ENCODE results near the gene DIS3L2. TPM values are rescaled to one million over a fixed set of nuclear protein-coding genes. Genes with fewer than 3 reads are reported as not detected.

The DIS3L2 gene
- polyA plus RNA-seq, 2 donors = 16.6 to 23.3 TPM

DNA sequence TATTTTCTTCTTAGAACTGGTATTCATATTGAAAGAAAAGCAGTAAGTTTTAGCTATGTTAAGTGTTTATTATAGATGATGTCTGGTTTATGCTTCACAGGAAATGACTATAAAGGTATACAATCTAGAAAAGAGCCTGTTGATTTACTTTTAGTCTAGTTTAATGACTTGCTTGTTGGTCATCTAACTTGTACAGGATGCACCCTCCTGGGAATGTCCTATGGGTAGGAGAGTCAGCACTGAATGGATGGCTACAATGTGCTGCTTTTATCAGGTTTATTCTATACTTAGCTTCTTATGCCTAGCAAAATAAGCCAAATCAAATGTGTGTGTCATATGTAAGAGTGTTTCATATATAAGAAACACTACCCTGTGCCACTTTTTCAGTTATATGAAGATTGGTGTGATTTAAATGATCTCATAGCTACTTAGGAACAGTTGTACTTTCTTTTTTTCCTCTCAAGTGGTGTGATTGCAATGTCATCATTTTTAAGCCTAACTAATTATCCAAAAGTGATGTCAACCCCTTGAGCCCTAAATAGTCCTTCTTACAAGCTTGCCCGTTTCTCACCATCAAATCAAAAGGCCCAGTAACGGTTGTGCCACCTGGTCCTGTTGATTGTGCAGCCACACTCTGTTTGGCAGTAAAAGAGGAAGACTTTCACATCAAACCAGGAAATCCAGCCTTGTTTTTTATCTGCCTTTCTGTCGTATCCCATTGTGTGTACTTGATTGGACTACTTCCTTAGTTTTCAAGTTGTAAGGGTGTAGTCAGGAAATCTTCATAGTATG is 176.0 kb downstream of the DIS3L2 start:
- 57 to 68% methylated on average over 3 of the region's 3 CpGs for WGBS, 2 donors
- H3K27ac ChIP-seq (ENCODE audit: low read depth in 2 of 2, low read length in 1 of 2) = no peak overlapping the region
- no peaks in the 10 kb centered on the region for H3K27me3 ChIP-seq (ENCODE audit: control insufficient read depth in 1 of 2, insufficient read depth in 2 of 2, low read length in 2 of 2)
- H3K4me1 ChIP-seq (ENCODE audit: control insufficient read depth in 2 of 2, insufficient read depth in 2 of 2, low read length in 1 of 2) = peaks cover 0 to 1% of the 10 kb centered on the region in 2 donors
- no peaks in the 10 kb centered on the region for H3K9me3 ChIP-seq (ENCODE audit: control insufficient read depth in 2 of 2, insufficient read depth in 1 of 2, low read depth in 1 of 2, low read length in 1 of 2)
- peaks cover under 1 to 2% of the 10 kb centered on the region in 2 donors for H3K36me3 ChIP-seq (ENCODE audit: control insufficient read depth in 2 of 2, insufficient read depth in 2 of 2, low read length in 1 of 2)
- no peak overlapping the region for H3K4me3 ChIP-seq (ENCODE audit: low read depth in 1 of 2, low read length in 2 of 2)

- H3K36me3 ChIP-seq (ENCODE audit: control insufficient read depth in 2 of 2, insufficient read depth in 2 of 2, low read length in 1 of 2) = no peaks in the 10 kb centered on the region
- no peaks in the 10 kb centered on the region for H3K4me1 ChIP-seq (ENCODE audit: control insufficient read depth in 2 of 2, insufficient read depth in 2 of 2, low read length in 1 of 2)
- no peak overlapping the region for H3K4me3 ChIP-seq (ENCODE audit: low read depth in 1 of 2, low read length in 2 of 2)
- no peaks in the 10 kb centered on the region for H3K27me3 ChIP-seq (ENCODE audit: control insufficient read depth in 1 of 2, insufficient read depth in 2 of 2, low read length in 2 of 2)
- WGBS, 2 donors = 94 to 95% methylated on average over 5 of the region's 5 CpGs
- H3K9me3 ChIP-seq (ENCODE audit: control insufficient read depth in 2 of 2, insufficient read depth in 1 of 2, low read depth in 1 of 2, low read length in 1 of 2) = no peaks in the 10 kb centered on the region
- H3K27ac ChIP-seq (ENCODE audit: low read depth in 2 of 2, low read length in 1 of 2) = no peak overlapping the region
Observed at GRCh38 chr2:232138441-232138840, 176.9 kb downstream of the DIS3L2 start.

DNA sequence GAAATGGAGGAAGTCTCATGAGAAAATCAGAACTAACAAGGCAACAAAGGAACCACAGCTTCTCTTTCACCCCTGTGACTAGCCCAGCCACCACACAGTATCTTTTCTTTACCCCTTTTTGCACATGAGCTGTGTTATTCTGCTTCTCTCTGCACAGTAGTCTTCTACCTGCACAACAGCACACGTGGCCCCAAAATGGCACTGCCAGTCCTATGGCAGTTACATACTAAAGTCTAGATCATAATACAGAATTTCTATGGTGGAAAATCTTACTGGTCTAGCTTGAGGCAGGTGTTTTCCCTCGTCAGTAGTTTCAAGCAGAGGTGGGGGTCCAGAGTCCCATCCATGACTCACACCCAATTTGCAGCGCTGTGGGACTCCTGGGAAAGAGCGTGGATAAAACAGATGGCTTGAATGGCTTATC is 177.7 kb downstream of the DIS3L2 start:
- 86 to 94% methylated on average over 4 of the region's 4 CpGs for WGBS, 2 donors
- Histone ChIP-seq H3K27ac (ENCODE audit: low read depth in 2 of 2, low read length in 1 of 2) (no peak overlapping the region), H3K36me3 (ENCODE audit: control insufficient read depth in 2 of 2, insufficient read depth in 2 of 2, low read length in 1 of 2) (no peaks in the 10 kb centered on the region), H3K4me1 (ENCODE audit: control insufficient read depth in 2 of 2, insufficient read depth in 2 of 2, low read length in 1 of 2) (no peaks in the 10 kb centered on the region), H3K27me3 (ENCODE audit: control insufficient read depth in 1 of 2, insufficient read depth in 2 of 2, low read length in 2 of 2) (no peaks in the 10 kb centered on the region), H3K4me3 (ENCODE audit: low read depth in 1 of 2, low read length in 2 of 2) (no peak overlapping the region), H3K9me3 (ENCODE audit: control insufficient read depth in 2 of 2, insufficient read depth in 1 of 2, low read depth in 1 of 2, low read length in 1 of 2) (no peaks in the 10 kb centered on the region)

DNA sequence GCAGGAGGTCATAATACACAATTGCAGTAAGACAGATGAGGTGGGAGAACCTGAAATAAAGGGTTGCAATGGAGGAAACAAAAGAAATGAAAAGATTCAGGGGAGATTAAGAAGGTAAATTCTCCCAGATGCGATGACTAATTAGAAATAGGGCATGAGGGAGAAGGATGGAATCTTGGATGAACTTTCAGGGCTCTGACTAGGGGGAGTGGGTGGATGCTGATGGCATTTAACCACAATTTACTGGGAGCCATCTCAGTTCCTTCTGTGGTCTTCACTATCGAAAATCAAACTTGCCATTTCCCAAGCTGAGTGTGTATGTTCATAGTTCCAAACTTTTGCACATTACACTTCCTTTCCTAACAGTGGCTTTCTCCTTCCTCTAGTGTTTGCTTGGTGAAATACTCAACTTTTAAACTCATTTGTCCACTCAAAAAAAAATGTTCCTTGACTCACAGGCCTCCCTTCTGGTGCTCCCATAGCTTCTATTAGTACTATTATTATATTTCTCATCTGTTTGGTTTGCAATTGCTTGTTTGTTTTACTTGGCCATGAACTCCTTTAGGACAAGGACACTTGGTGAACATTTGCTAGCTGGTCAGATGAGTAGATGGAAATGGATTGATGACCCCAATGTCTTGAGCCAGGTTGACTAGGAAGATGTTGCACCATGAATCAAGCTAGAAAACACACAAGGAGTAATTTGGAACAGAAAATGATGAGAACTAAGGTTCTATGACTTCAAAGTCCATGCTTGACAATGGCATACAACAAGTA is 178.5 kb downstream of the DIS3L2 start:
- H3K27me3 ChIP-seq (ENCODE audit: control insufficient read depth in 1 of 2, insufficient read depth in 2 of 2, low read length in 2 of 2) = no peaks in the 10 kb centered on the region
- 90 to 92% methylated on average over 2 of the region's 2 CpGs for WGBS, 2 donors
- no peaks in the 10 kb centered on the region for H3K9me3 ChIP-seq (ENCODE audit: control insufficient read depth in 2 of 2, insufficient read depth in 1 of 2, low read depth in 1 of 2, low read length in 1 of 2)
- no peak overlapping the region for H3K27ac ChIP-seq (ENCODE audit: low read depth in 2 of 2, low read length in 1 of 2)
- H3K36me3 ChIP-seq (ENCODE audit: control insufficient read depth in 2 of 2, insufficient read depth in 2 of 2, low read length in 1 of 2) = no peaks in the 10 kb centered on the region
- no peak overlapping the region for H3K4me3 ChIP-seq (ENCODE audit: low read depth in 1 of 2, low read length in 2 of 2)
- no peaks in the 10 kb centered on the region for H3K4me1 ChIP-seq (ENCODE audit: control insufficient read depth in 2 of 2, insufficient read depth in 2 of 2, low read length in 1 of 2)

DNA sequence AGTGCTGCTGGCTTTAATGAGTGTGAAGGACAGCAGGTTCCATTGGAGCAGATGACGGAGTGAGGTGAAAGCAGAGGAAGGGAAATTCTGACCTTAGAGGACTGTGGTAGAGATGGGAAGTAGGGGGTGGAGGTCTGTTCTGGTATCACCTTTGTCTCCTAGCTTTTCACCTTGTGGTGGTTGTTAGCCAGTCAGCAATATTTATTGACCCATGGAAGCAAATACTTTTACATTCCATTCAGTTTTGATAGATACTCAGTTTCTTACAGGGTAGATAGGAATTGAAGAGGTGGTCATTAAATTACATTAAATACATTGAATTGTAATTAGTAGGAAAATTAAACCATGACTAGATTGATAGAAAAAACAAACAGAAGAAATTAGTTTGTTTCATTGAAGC is 180.1 kb downstream of the DIS3L2 start:
- Histone ChIP-seq H3K9me3 (ENCODE audit: control insufficient read depth in 2 of 2, insufficient read depth in 1 of 2, low read depth in 1 of 2, low read length in 1 of 2) (no peaks in the 10 kb centered on the region), H3K27ac (ENCODE audit: low read depth in 2 of 2, low read length in 1 of 2) (no peak overlapping the region), H3K36me3 (ENCODE audit: control insufficient read depth in 2 of 2, insufficient read depth in 2 of 2, low read length in 1 of 2) (peaks cover 0 to 3% of the 10 kb centered on the region in 2 donors), H3K4me1 (ENCODE audit: control insufficient read depth in 2 of 2, insufficient read depth in 2 of 2, low read length in 1 of 2) (no peaks in the 10 kb centered on the region), H3K4me3 (ENCODE audit: low read depth in 1 of 2, low read length in 2 of 2) (no peak overlapping the region), H3K27me3 (ENCODE audit: control insufficient read depth in 1 of 2, insufficient read depth in 2 of 2, low read length in 2 of 2) (no peaks in the 10 kb centered on the region)
- 96 to 98% methylated on average over 1 of the region's 1 CpG for WGBS, 2 donors

DNA sequence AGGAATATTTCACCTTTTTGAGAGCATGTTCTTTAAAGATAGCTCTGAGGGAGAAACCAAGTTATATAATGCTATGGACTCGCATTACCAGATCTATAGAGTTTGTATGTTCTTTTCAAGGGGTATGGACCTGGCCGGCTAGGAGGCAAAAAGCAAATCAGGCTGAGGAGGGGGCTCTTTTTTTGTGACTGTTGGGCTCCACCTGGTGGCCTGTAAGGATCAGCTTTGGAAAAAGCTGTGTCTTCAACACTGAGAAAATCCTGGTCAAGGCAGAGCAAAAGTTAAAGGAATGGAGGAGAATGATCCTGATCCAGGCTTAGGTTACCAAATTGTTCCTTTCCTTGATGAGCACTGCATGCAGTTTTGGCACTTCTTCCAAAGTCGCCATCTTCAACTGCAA is 180.5 kb downstream of the DIS3L2 start:
- Histone ChIP-seq H3K9me3 (ENCODE audit: control insufficient read depth in 2 of 2, insufficient read depth in 1 of 2, low read depth in 1 of 2, low read length in 1 of 2) (no peaks in the 10 kb centered on the region), H3K27ac (ENCODE audit: low read depth in 2 of 2, low read length in 1 of 2) (no peak overlapping the region), H3K27me3 (ENCODE audit: control insufficient read depth in 1 of 2, insufficient read depth in 2 of 2, low read length in 2 of 2) (no peaks in the 10 kb centered on the region), H3K4me1 (ENCODE audit: control insufficient read depth in 2 of 2, insufficient read depth in 2 of 2, low read length in 1 of 2) (no peaks in the 10 kb centered on the region), H3K4me3 (ENCODE audit: low read depth in 1 of 2, low read length in 2 of 2) (no peak overlapping the region), H3K36me3 (ENCODE audit: control insufficient read depth in 2 of 2, insufficient read depth in 2 of 2, low read length in 1 of 2) (peaks cover 0 to 3% of the 10 kb centered on the region in 2 donors)
- 40 to 45% methylated on average over 3 of the region's 3 CpGs for WGBS, 2 donors

GRCh38 chr2:232142502-232142901 is 181.0 kb downstream of the DIS3L2 start:
- Histone ChIP-seq H3K4me3 (ENCODE audit: low read depth in 1 of 2, low read length in 2 of 2) (no peak overlapping the region), H3K36me3 (ENCODE audit: control insufficient read depth in 2 of 2, insufficient read depth in 2 of 2, low read length in 1 of 2) (peaks cover 0 to 3% of the 10 kb centered on the region in 2 donors), H3K4me1 (ENCODE audit: control insufficient read depth in 2 of 2, insufficient read depth in 2 of 2, low read length in 1 of 2) (no peaks in the 10 kb centered on the region), H3K27ac (ENCODE audit: low read depth in 2 of 2, low read length in 1 of 2) (no peak overlapping the region), H3K9me3 (ENCODE audit: control insufficient read depth in 2 of 2, insufficient read depth in 1 of 2, low read depth in 1 of 2, low read length in 1 of 2) (no peaks in the 10 kb centered on the region), H3K27me3 (ENCODE audit: control insufficient read depth in 1 of 2, insufficient read depth in 2 of 2, low read length in 2 of 2) (no peaks in the 10 kb centered on the region)
- 90 to 91% methylated on average over 5 of the region's 5 CpGs for WGBS, 2 donors

DNA sequence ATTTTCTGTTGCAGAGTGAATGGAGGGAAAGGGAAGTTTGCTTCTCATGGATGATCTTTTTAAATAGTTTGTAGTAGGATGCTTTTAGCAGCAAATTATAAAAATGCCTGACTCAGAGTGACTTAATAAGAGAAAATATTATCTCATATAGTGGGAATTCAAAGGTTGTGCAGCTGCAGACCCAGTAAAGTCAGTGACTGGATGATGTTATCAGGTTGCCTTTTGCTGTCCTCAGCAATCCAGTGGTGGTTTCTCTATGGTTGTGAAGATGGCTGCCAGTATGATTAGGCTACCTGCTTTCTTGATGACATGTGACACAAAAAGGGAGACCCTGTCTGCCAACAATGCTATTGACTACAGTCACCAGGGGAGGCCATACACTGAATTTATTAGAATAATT is 184.8 kb downstream of the DIS3L2 start:
- Histone ChIP-seq H3K27me3 (ENCODE audit: control insufficient read depth in 1 of 2, insufficient read depth in 2 of 2, low read length in 2 of 2) (no peaks in the 10 kb centered on the region), H3K4me1 (ENCODE audit: control insufficient read depth in 2 of 2, insufficient read depth in 2 of 2, low read length in 1 of 2) (no peaks in the 10 kb centered on the region), H3K9me3 (ENCODE audit: control insufficient read depth in 2 of 2, insufficient read depth in 1 of 2, low read depth in 1 of 2, low read length in 1 of 2) (no peaks in the 10 kb centered on the region), H3K27ac (ENCODE audit: low read depth in 2 of 2, low read length in 1 of 2) (no peak overlapping the region), H3K4me3 (ENCODE audit: low read depth in 1 of 2, low read length in 2 of 2) (no peak overlapping the region), H3K36me3 (ENCODE audit: control insufficient read depth in 2 of 2, insufficient read depth in 2 of 2, low read length in 1 of 2) (peaks cover 0 to 3% of the 10 kb centered on the region in 2 donors)

- Histone ChIP-seq H3K27ac (ENCODE audit: low read depth in 2 of 2, low read length in 1 of 2) (no peak overlapping the region), H3K36me3 (ENCODE audit: control insufficient read depth in 2 of 2, insufficient read depth in 2 of 2, low read length in 1 of 2) (peaks cover 0 to 3% of the 10 kb centered on the region in 2 donors), H3K27me3 (ENCODE audit: control insufficient read depth in 1 of 2, insufficient read depth in 2 of 2, low read length in 2 of 2) (no peaks in the 10 kb centered on the region), H3K4me3 (ENCODE audit: low read depth in 1 of 2, low read length in 2 of 2) (no peak overlapping the region), H3K9me3 (ENCODE audit: control insufficient read depth in 2 of 2, insufficient read depth in 1 of 2, low read depth in 1 of 2, low read length in 1 of 2) (no peaks in the 10 kb centered on the region), H3K4me1 (ENCODE audit: control insufficient read depth in 2 of 2, insufficient read depth in 2 of 2, low read length in 1 of 2) (no peaks in the 10 kb centered on the region)
- 90 to 96% methylated on average over 2 of the region's 2 CpGs for WGBS, 2 donors
Observed at GRCh38 chr2:232147440-232148077, 186.0 kb downstream of the DIS3L2 start.

Measured in esophagus (tissue), 2 donors.